ENCODE data around the gene ITM2C.

GRCh38 chr2:230878599-230879188, 14.0 kb downstream of the ITM2C start:
- TF ChIP-seq ZNF274 (IDR thresholded peaks at IDR 0.05; ENCODE audit: low read depth, low read length) (no peak), SUZ12 (IDR thresholded peaks at IDR 0.05; ENCODE audit: extremely low read depth, insufficient read depth, insufficient read length) (no peak), YY1 (IDR thresholded peaks at IDR 0.05; ENCODE audit: insufficient read depth, insufficient read length) (no peak)

Data from NT2/D1 (cell line).